ENCODE results near the gene TM4SF4. TPM values are rescaled to one million over a fixed set of nuclear protein-coding genes. Genes with fewer than 3 reads are reported as not detected.

TM4SF4 gene
- total and polyA plus RNA-seq, 5 donors from 2014 or later: not detected

DNA sequence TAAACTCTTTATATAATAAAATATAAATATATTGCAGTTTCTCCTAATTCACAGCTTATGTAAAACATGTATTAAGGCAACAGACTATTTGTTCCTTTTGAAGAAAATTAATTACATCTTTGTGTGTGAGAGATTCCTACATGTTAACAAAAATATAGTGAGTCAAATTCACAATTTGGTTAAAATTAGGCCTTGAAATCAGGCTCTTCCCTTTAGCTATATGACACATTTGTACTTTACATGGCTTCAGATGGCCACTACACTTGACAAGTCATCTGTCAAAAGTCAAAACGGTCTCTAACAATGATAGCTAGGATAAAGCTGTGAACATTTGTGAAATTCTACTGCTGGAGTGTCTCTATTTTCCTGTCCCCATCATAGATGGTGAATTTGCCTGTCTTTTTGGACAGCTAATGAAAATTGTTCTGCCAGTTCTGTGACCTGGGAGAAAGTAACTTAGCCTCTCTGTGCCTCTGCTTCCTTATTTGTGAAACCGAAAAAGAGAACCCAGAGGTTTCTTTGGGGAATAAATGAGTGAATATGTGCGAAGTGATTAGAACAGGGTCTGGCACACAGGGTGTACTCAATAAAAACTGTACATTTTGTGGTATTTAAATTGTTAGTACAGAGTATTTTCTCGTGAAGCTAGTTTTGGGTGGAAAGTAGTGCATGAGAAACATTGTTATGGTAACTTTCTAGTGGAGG, 23.6 kb downstream of the TM4SF4 start:
- Histone ChIP-seq H3K36me3 (ENCODE audit: control insufficient read depth, insufficient read depth, low read length) (no peaks in the 10 kb centered on the region), H3K4me1 (ENCODE audit: control insufficient read depth, insufficient read depth, low read length, poor library complexity, severe bottlenecking) (no peaks in the 10 kb centered on the region), H3K9me3 (ENCODE audit: control insufficient read depth in 2 of 2, low read length in 2 of 2) (no peaks in the 10 kb centered on the region), H3K27me3 (ENCODE audit: control insufficient read depth, insufficient read depth, low read length) (peaks cover 2% of the 10 kb centered on the region), H3K4me3 (ENCODE audit: low read depth, low read length) (no peak overlapping the region), H3K27ac (ENCODE audit: insufficient read depth, low read length, poor library complexity, severe bottlenecking) (no peak overlapping the region)
- DNase-seq (no peak), ATAC-seq (ENCODE audit: low read depth in 2 of 2) (no peak)
- Mint-ChIP-seq H3K4me3 (no peak overlapping the region), H3K9me3 (no peaks in the 10 kb centered on the region), H3K4me1 (no peaks in the 10 kb centered on the region), H3K27ac (no peak overlapping the region), H3K36me3 (no peaks in the 10 kb centered on the region), H3K27me3 (peaks cover 9% of the 10 kb centered on the region)

DNA sequence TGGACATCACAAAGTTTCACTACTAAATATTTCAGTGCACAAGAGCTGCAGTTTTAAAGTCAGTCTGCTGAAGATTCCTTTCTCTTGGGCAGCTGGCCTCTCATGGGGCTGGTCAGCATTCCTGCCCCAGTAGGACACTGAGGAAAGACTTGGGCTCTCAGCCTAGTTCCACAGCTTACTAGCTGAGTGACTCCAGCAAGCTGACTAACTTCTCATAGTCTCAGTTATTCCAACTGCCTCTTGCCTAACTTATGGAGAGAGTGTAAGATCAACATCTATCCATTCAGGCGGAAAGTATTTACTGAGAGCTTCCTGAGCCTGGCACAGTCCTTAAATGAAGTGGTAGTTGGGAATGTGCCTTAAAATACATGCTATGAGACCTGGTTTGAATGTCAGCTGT, 27.0 kb downstream of the TM4SF4 start:
- Histone ChIP-seq H3K36me3 (ENCODE audit: control insufficient read depth, insufficient read depth, low read length) (no peaks in the 10 kb centered on the region), H3K27me3 (ENCODE audit: control insufficient read depth, insufficient read depth, low read length) (peaks cover 2% of the 10 kb centered on the region), H3K9me3 (ENCODE audit: control insufficient read depth in 2 of 2, low read length in 2 of 2) (no peaks in the 10 kb centered on the region), H3K27ac (ENCODE audit: insufficient read depth, low read length, poor library complexity, severe bottlenecking) (no peak overlapping the region), H3K4me1 (ENCODE audit: control insufficient read depth, insufficient read depth, low read length, poor library complexity, severe bottlenecking) (no peaks in the 10 kb centered on the region), H3K4me3 (ENCODE audit: low read depth, low read length) (no peak overlapping the region)
- no peak overlapping the region for H3K4me3 Mint-ChIP-seq
- peaks cover 0 to 4% (median 0%) of the 10 kb centered on the region in 4 donors for H3K4me1 Mint-ChIP-seq
- peaks cover 8% of the 10 kb centered on the region for H3K27me3 Mint-ChIP-seq
- H3K27ac Mint-ChIP-seq: no peak overlapping the region
- no peaks in the 10 kb centered on the region for H3K9me3 Mint-ChIP-seq
- DNase-seq: no peak
- ATAC-seq (ENCODE audit: low read depth in 2 of 2): no peak
- no peaks in the 10 kb centered on the region for H3K36me3 Mint-ChIP-seq

- Histone ChIP-seq H3K27ac (ENCODE audit: insufficient read depth, low read length, poor library complexity, severe bottlenecking) (no peak overlapping the region), H3K4me1 (ENCODE audit: control insufficient read depth, insufficient read depth, low read length, poor library complexity, severe bottlenecking) (no peaks in the 10 kb centered on the region), H3K36me3 (ENCODE audit: control insufficient read depth, insufficient read depth, low read length) (no peaks in the 10 kb centered on the region), H3K9me3 (ENCODE audit: control insufficient read depth in 2 of 2, low read length in 2 of 2) (no peaks in the 10 kb centered on the region), H3K4me3 (ENCODE audit: low read depth, low read length) (no peak overlapping the region), H3K27me3 (ENCODE audit: control insufficient read depth, insufficient read depth, low read length) (peaks cover 5% of the 10 kb centered on the region)
- Mint-ChIP-seq H3K9me3 (no peaks in the 10 kb centered on the region), H3K27ac (no peak overlapping the region), H3K4me3 (no peak overlapping the region), H3K36me3 (no peaks in the 10 kb centered on the region), H3K4me1 (peaks cover 0 to 4% (median 0%) of the 10 kb centered on the region in 4 donors), H3K27me3 (peaks cover 8% of the 10 kb centered on the region)
- no peak for DNase-seq
- ATAC-seq (ENCODE audit: low read depth in 2 of 2): no peak
These were observed 27.9 kb downstream of the TM4SF4 start for GRCh38 chr3:149502438-149502837.

DNA sequence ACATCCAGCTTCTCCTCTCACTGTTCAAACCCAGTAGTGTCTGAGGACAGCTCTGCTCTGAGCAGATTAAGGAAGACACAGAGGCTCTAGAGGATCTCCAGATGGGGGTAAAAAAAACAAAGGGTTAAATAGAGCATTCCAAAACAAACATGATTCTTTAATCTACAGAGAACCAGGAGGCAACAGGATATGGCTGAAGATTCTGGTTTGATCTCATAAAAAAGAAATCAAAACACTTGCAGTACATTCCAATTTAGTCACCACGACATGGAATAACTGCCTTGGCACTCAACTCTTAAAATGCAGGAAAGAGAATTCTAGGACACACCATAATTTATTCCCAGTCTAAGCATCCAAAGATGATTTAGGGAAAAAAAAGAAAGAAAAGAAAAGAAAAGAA, 32.0 kb downstream of the TM4SF4 start:
- H3K9me3 ChIP-seq (ENCODE audit: control insufficient read depth in 2 of 2, low read length in 2 of 2): no peaks in the 10 kb centered on the region
- Mint-ChIP-seq H3K9me3 (no peaks in the 10 kb centered on the region), H3K36me3 (no peaks in the 10 kb centered on the region), H3K4me1 (peaks cover 0 to 9% (median 4%) of the 10 kb centered on the region in 4 donors), H3K4me3 (no peak overlapping the region), H3K27me3 (peaks cover 22% of the 10 kb centered on the region), H3K27ac (no peak overlapping the region)
- H3K27me3 ChIP-seq (ENCODE audit: control insufficient read depth, insufficient read depth, low read length): peaks cover 10% of the 10 kb centered on the region
- DNase-seq (no peak), ATAC-seq (ENCODE audit: low read depth in 2 of 2) (no peak)
- H3K27ac ChIP-seq (ENCODE audit: insufficient read depth, low read length, poor library complexity, severe bottlenecking): no peak overlapping the region
- no peak overlapping the region for H3K4me3 ChIP-seq (ENCODE audit: low read depth, low read length)
- no peaks in the 10 kb centered on the region for H3K4me1 ChIP-seq (ENCODE audit: control insufficient read depth, insufficient read depth, low read length, poor library complexity, severe bottlenecking)
- H3K36me3 ChIP-seq (ENCODE audit: control insufficient read depth, insufficient read depth, low read length): no peaks in the 10 kb centered on the region

GRCh38 chr3:149506965-149507364, 32.5 kb downstream of the TM4SF4 start:
- H3K36me3 Mint-ChIP-seq: no peaks in the 10 kb centered on the region

GRCh38 chr3:149507491-149508324, 33.2 kb downstream of the TM4SF4 start:
- no peaks in the 10 kb centered on the region for H3K9me3 Mint-ChIP-seq
- Histone ChIP-seq H3K27ac (ENCODE audit: insufficient read depth, low read length, poor library complexity, severe bottlenecking) (no peak overlapping the region), H3K4me1 (ENCODE audit: control insufficient read depth, insufficient read depth, low read length, poor library complexity, severe bottlenecking) (peaks cover 4% of the 10 kb centered on the region), H3K27me3 (ENCODE audit: control insufficient read depth, insufficient read depth, low read length) (peaks cover 9% of the 10 kb centered on the region), H3K36me3 (ENCODE audit: control insufficient read depth, insufficient read depth, low read length) (no peaks in the 10 kb centered on the region), H3K4me3 (ENCODE audit: low read depth, low read length) (no peak overlapping the region), H3K9me3 (ENCODE audit: control insufficient read depth in 2 of 2, low read length in 2 of 2) (no peaks in the 10 kb centered on the region)
- DNase-seq: no peak
- H3K27me3 Mint-ChIP-seq: peaks cover 29% of the 10 kb centered on the region
- no peaks in the 10 kb centered on the region for H3K36me3 Mint-ChIP-seq
- H3K4me3 Mint-ChIP-seq: no peak overlapping the region
- H3K4me1 Mint-ChIP-seq: peaks cover 0 to 12% (median 6%) of the 10 kb centered on the region in 4 donors
- ATAC-seq (ENCODE audit: low read depth in 2 of 2): peak in 1 of 2 donors; percentile 28
- no peak overlapping the region for H3K27ac Mint-ChIP-seq

More at GRCh38 chr3:149506965-149507364, 32.5 kb downstream of the TM4SF4 start:
- Mint-ChIP-seq H3K27me3 (peaks cover 22% of the 10 kb centered on the region), H3K4me3 (no peak overlapping the region), H3K27ac (no peak overlapping the region), H3K9me3 (no peaks in the 10 kb centered on the region), H3K4me1 (peaks cover 0 to 9% (median 4%) of the 10 kb centered on the region in 4 donors)
- Histone ChIP-seq H3K9me3 (ENCODE audit: control insufficient read depth in 2 of 2, low read length in 2 of 2) (no peaks in the 10 kb centered on the region), H3K27ac (ENCODE audit: insufficient read depth, low read length, poor library complexity, severe bottlenecking) (no peak overlapping the region), H3K4me3 (ENCODE audit: low read depth, low read length) (no peak overlapping the region), H3K27me3 (ENCODE audit: control insufficient read depth, insufficient read depth, low read length) (peaks cover 9% of the 10 kb centered on the region), H3K4me1 (ENCODE audit: control insufficient read depth, insufficient read depth, low read length, poor library complexity, severe bottlenecking) (no peaks in the 10 kb centered on the region), H3K36me3 (ENCODE audit: control insufficient read depth, insufficient read depth, low read length) (no peaks in the 10 kb centered on the region)
- no peak for ATAC-seq (ENCODE audit: low read depth in 2 of 2)
- no peak for DNase-seq

- Mint-ChIP-seq H3K36me3 (no peaks in the 10 kb centered on the region), H3K27me3 (peaks cover 37% of the 10 kb centered on the region), H3K4me1 (peaks cover 0 to 14% (median 6%) of the 10 kb centered on the region in 4 donors), H3K27ac (no peak overlapping the region), H3K4me3 (no peak overlapping the region), H3K9me3 (no peaks in the 10 kb centered on the region)
- Histone ChIP-seq H3K36me3 (ENCODE audit: control insufficient read depth, insufficient read depth, low read length) (no peaks in the 10 kb centered on the region), H3K27me3 (ENCODE audit: control insufficient read depth, insufficient read depth, low read length) (peaks cover 9% of the 10 kb centered on the region), H3K4me3 (ENCODE audit: low read depth, low read length) (no peak overlapping the region), H3K4me1 (ENCODE audit: control insufficient read depth, insufficient read depth, low read length, poor library complexity, severe bottlenecking) (peaks cover 4% of the 10 kb centered on the region), H3K27ac (ENCODE audit: insufficient read depth, low read length, poor library complexity, severe bottlenecking) (no peak overlapping the region), H3K9me3 (ENCODE audit: control insufficient read depth in 2 of 2, low read length in 2 of 2) (no peaks in the 10 kb centered on the region)
- ATAC-seq (ENCODE audit: low read depth in 2 of 2) (no peak), DNase-seq (no peak)
These were observed 35.0 kb downstream of the TM4SF4 start for GRCh38 chr3:149509526-149509925.
